ENCODE measurements around the gene WNT7A.

Gene WNT7A

GRCh38 chr3:13824521-13825310 is 55.2 kb downstream of the WNT7A start:
- no peaks in the 10 kb centered on the region for H3K9me3 Mint-ChIP-seq
- H3K4me3 Mint-ChIP-seq, result no peak overlapping the region
- DNase-seq (ENCODE audit: low spot score in 2 of 2) (no peak), ATAC-seq (replicated peaks; ENCODE audit: extremely low read depth, poor library complexity, severe bottlenecking) (no peak)
- H3K4me1 Mint-ChIP-seq, result no peaks in the 10 kb centered on the region
- H3K27me3 Mint-ChIP-seq, result peaks cover 28% of the 10 kb centered on the region
- H3K36me3 Mint-ChIP-seq (ENCODE audit: insufficient read depth), result no peaks in the 10 kb centered on the region
- H3K27ac Mint-ChIP-seq (ENCODE audit: low read depth), result no peak overlapping the region

DNA sequence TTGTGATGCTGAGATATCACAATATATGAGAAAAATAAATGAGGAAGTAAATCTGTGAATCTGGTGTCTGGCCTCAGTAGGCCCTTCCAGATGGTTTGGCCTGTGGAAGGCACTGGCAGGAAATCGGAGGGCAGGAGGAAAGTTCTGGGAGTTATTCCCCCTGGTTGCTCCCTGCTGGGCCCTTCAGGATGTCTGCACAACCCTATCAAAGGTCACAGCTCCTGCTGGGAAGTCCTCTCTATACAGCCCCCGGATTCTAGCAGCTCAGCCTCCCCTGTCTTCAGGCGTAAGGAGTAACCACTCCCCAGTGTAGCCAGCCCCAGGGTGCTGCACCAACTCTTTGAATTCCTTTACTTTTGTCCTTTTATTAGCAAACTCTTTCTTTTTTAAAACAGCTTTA is 56.2 kb downstream of the WNT7A start:
- no peak overlapping the region for H3K27ac Mint-ChIP-seq (ENCODE audit: low read depth)
- H3K27me3 Mint-ChIP-seq, result peaks cover 23% of the 10 kb centered on the region
- H3K4me1 Mint-ChIP-seq, result no peaks in the 10 kb centered on the region
- no peak for ATAC-seq (replicated peaks; ENCODE audit: extremely low read depth, poor library complexity, severe bottlenecking)
- H3K36me3 Mint-ChIP-seq (ENCODE audit: insufficient read depth), result peaks cover 1% of the 10 kb centered on the region
- DNase-seq (ENCODE audit: low spot score in 2 of 2), result no peak
- no peak overlapping the region for H3K4me3 Mint-ChIP-seq
- H3K9me3 Mint-ChIP-seq, result no peaks in the 10 kb centered on the region

GRCh38 chr3:13822871-13823585 is 56.8 kb downstream of the WNT7A start:
- Mint-ChIP-seq H3K27me3 (peaks cover 23% of the 10 kb centered on the region), H3K36me3 (ENCODE audit: insufficient read depth) (peaks cover 2% of the 10 kb centered on the region), H3K9me3 (no peaks in the 10 kb centered on the region), H3K4me1 (no peaks in the 10 kb centered on the region), H3K27ac (ENCODE audit: low read depth) (no peak overlapping the region), H3K4me3 (no peak overlapping the region)
- no peak for DNase-seq (ENCODE audit: low spot score in 2 of 2)
- ATAC-seq (replicated peaks; ENCODE audit: extremely low read depth, poor library complexity, severe bottlenecking), result no peak

DNA sequence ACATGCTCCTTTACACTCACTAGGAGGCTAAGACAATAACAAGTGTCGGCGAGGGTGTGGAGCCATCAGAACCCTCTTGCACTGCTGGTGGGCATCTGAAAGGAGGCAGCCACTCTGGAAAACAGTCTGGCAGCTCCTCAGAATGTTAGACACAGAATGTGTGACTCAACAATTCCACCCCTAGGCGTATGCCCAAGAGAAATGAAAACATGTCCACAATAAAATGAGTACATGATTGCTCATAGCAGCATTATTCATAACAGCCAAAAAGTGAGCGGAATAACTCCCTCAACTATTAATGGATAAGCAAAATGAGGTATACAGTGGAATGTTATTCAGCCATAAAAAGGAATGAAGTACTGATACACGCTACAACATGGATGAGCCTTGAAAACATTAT is 57.8 kb downstream of the WNT7A start:
- DNase-seq (ENCODE audit: low spot score in 2 of 2) (no peak), ATAC-seq (replicated peaks; ENCODE audit: extremely low read depth, poor library complexity, severe bottlenecking) (no peak)
- no peak overlapping the region for H3K27ac Mint-ChIP-seq (ENCODE audit: low read depth)
- H3K4me3 Mint-ChIP-seq, result no peak overlapping the region
- no peaks in the 10 kb centered on the region for H3K4me1 Mint-ChIP-seq
- H3K9me3 Mint-ChIP-seq, result no peaks in the 10 kb centered on the region
- H3K27me3 Mint-ChIP-seq, result peaks cover 23% of the 10 kb centered on the region
- peaks cover 2% of the 10 kb centered on the region for H3K36me3 Mint-ChIP-seq (ENCODE audit: insufficient read depth)

DNA sequence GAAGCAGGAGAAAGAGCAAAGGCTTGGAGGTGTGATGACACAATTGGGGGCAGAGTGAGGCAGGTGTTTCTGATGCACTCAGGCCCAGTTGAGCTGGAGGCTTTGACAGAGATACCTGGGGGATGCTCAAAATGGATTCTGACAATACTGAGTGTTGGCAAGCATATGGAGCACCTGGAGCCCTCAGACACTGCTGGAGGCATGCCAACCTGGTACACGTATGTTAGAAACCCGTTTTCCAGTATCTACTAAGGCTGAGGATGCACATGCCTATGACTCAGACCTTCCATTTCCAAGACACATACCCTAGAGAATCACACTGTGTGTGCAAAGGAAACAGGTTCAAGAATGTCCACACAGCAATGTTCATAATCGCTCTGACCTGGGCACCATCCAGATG is 58.7 kb downstream of the WNT7A start:
- H3K27ac Mint-ChIP-seq (ENCODE audit: low read depth), result no peak overlapping the region
- H3K36me3 Mint-ChIP-seq (ENCODE audit: insufficient read depth), result peaks cover 4% of the 10 kb centered on the region
- H3K4me1 Mint-ChIP-seq, result no peaks in the 10 kb centered on the region
- H3K4me3 Mint-ChIP-seq, result no peak overlapping the region
- H3K9me3 Mint-ChIP-seq, result peaks cover 6% of the 10 kb centered on the region
- no peak for ATAC-seq (replicated peaks; ENCODE audit: extremely low read depth, poor library complexity, severe bottlenecking)
- H3K27me3 Mint-ChIP-seq, result peaks cover 23% of the 10 kb centered on the region
- no peak for DNase-seq (ENCODE audit: low spot score in 2 of 2)

- DNase-seq (ENCODE audit: low spot score in 2 of 2), result no peak
- Mint-ChIP-seq H3K36me3 (ENCODE audit: insufficient read depth) (peaks cover 4% of the 10 kb centered on the region), H3K4me3 (no peak overlapping the region), H3K9me3 (peaks cover 6% of the 10 kb centered on the region), H3K4me1 (no peaks in the 10 kb centered on the region), H3K27me3 (peaks cover 12% of the 10 kb centered on the region), H3K27ac (ENCODE audit: low read depth) (no peak overlapping the region)
- ATAC-seq (replicated peaks; ENCODE audit: extremely low read depth, poor library complexity, severe bottlenecking), result no peak
These were observed 61.0 kb downstream of the WNT7A start for GRCh38 chr3:13818919-13819318.

- Mint-ChIP-seq H3K27me3 (peaks cover 9% of the 10 kb centered on the region), H3K27ac (ENCODE audit: low read depth) (no peak overlapping the region), H3K36me3 (ENCODE audit: insufficient read depth) (peaks cover 4% of the 10 kb centered on the region), H3K9me3 (peaks cover 6% of the 10 kb centered on the region), H3K4me1 (no peaks in the 10 kb centered on the region), H3K4me3 (no peak overlapping the region)
- DNase-seq (ENCODE audit: low spot score in 2 of 2) (no peak), ATAC-seq (replicated peaks; ENCODE audit: extremely low read depth, poor library complexity, severe bottlenecking) (no peak)
These were observed 64.7 kb downstream of the WNT7A start for GRCh38 chr3:13815088-13815683.

DNA sequence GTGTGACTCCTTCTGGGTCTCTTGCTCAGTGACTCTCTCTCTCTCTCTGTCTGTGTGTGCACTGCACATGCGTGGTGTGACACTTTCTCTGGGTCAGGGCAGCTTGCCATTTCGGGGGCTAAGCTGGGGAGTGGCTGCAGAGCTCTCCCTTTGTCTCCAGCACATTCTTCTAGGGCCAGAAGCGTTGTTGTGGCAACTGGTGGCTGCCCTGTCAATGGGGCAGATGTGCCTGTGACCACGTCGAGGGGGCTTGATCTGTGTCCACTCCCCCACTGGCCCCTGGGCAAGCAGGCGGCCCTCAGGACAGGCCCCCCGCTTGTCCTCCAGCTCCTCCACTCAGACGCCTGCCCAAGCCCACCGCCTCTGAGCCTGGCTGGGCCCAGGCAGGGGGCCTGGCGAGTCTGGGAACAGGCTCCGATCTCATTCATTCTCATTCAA is 67.8 kb downstream of the WNT7A start:
- no peak overlapping the region for H3K4me3 Mint-ChIP-seq
- H3K36me3 Mint-ChIP-seq (ENCODE audit: insufficient read depth), result peaks cover 2% of the 10 kb centered on the region
- H3K27ac Mint-ChIP-seq (ENCODE audit: low read depth), result no peak overlapping the region
- H3K4me1 Mint-ChIP-seq, result no peaks in the 10 kb centered on the region
- DNase-seq (ENCODE audit: low spot score in 2 of 2), result no peak
- no peak for ATAC-seq (replicated peaks; ENCODE audit: extremely low read depth, poor library complexity, severe bottlenecking)
- H3K9me3 Mint-ChIP-seq, result peaks cover 12% of the 10 kb centered on the region
- peaks cover 23% of the 10 kb centered on the region for H3K27me3 Mint-ChIP-seq

DNA sequence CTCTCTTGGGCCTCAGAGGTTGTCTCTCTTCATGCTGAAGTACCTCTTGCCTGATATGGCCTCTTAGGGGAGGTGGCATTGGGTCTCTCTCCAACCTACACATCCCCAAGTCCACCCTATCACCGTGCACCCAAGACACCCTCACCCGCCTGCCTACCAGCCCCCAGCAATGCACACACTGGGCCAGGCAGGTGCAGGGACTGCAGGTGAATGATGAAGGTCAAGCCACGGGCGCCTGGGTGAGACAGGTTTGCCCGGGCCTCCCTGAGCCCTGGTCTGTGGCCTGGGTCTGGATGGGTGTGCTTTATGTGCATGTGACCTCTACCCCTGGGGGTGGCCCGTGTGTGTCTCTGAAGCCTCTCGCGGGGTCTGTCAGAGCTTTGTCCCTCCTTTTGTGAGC is 68.3 kb downstream of the WNT7A start:
- Mint-ChIP-seq H3K4me3 (no peak overlapping the region), H3K36me3 (ENCODE audit: insufficient read depth) (peaks cover under 1% of the 10 kb centered on the region), H3K27ac (ENCODE audit: low read depth) (no peak overlapping the region), H3K4me1 (no peaks in the 10 kb centered on the region), H3K9me3 (peaks cover 10% of the 10 kb centered on the region), H3K27me3 (peaks cover 27% of the 10 kb centered on the region)
- no peak for ATAC-seq (replicated peaks; ENCODE audit: extremely low read depth, poor library complexity, severe bottlenecking)
- no peak for DNase-seq (ENCODE audit: low spot score in 2 of 2)

DNA sequence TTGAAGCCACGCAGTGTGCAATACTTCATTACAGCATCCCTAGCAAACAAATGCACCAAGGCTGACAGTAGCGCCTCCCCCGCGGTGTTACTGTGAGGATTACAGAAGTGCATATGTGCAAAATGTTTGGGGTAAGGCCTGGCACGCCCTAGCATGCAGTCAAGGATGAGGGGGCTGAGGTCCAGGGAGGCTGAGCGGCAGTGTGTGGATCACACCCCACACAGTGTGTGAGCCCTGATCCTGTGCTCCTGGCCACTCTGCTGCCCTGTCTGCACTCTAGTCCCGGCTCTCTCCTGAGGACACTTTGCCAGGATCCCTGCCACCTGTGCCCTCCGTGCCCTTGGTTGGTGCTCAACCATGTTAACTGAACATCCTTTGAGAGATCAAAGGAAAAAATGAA is 71.3 kb downstream of the WNT7A start:
- Mint-ChIP-seq H3K27ac (ENCODE audit: low read depth) (no peak overlapping the region), H3K27me3 (peaks cover 33% of the 10 kb centered on the region)
- no peak for ATAC-seq (replicated peaks; ENCODE audit: extremely low read depth, poor library complexity, severe bottlenecking)

DNA sequence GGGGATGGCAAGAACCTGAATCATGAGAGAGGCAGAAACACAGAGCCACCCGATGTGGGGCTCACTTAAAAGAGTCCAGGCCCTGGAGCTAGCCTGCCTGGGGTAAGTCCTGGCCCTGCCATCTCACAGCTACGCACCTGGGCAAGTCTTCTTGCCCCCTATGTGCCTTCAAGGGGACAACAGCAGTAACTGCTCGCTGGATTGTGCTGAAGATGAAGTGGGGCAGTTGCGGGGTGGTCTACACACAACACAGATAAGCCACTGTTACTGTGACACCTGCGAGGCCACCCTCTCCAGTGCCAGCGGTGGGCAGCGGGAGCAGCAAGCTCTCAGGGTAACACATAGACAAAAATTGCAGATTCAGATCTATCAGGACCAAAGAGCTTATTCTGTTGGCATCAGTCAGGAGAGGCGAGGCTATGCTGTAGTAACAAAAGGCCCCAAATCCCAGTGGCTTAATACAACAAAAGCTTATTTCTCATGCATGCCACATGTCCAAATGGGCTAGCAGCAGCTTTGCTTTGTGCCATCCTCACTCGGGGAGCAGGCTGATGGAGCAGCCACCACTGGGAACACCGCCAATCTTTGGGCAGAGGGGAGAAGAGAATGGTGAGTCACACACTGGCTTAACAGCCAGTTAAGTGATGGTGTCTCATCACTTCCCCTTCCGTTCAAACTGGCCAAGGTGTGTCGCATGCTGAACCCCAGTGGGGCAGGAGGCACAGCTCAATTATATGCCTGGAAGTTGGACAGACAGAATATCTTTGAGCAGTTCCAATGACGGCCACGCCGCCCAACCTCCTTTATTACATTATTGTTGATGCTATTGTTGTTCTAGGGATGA is 78.3 kb downstream of the WNT7A start:
- DNase-seq (ENCODE audit: low spot score in 2 of 2), result no peak
- no peaks in the 10 kb centered on the region for H3K9me3 Mint-ChIP-seq

More for the DNA sequence above, 71.3 kb downstream of the WNT7A start:
- no peak for DNase-seq (ENCODE audit: low spot score in 2 of 2)
- Mint-ChIP-seq H3K4me1 (no peaks in the 10 kb centered on the region), H3K9me3 (peaks cover 6% of the 10 kb centered on the region), H3K36me3 (ENCODE audit: insufficient read depth) (no peaks in the 10 kb centered on the region), H3K4me3 (no peak overlapping the region)

GRCh38 chr3:13800064-13800463 is 79.8 kb downstream of the WNT7A start:
- no peak overlapping the region for H3K4me3 Mint-ChIP-seq
- no peak overlapping the region for H3K27ac Mint-ChIP-seq (ENCODE audit: low read depth)
- no peak for ATAC-seq (replicated peaks; ENCODE audit: extremely low read depth, poor library complexity, severe bottlenecking)
- DNase-seq (ENCODE audit: low spot score in 2 of 2), result no peak
- H3K36me3 Mint-ChIP-seq (ENCODE audit: insufficient read depth), result no peaks in the 10 kb centered on the region
- no peaks in the 10 kb centered on the region for H3K9me3 Mint-ChIP-seq
- no peaks in the 10 kb centered on the region for H3K4me1 Mint-ChIP-seq
- H3K27me3 Mint-ChIP-seq, result peaks cover 26% of the 10 kb centered on the region

More for the DNA sequence above, 78.3 kb downstream of the WNT7A start:
- Mint-ChIP-seq H3K27me3 (peaks cover 25% of the 10 kb centered on the region), H3K36me3 (ENCODE audit: insufficient read depth) (no peaks in the 10 kb centered on the region), H3K4me1 (no peaks in the 10 kb centered on the region), H3K27ac (ENCODE audit: low read depth) (no peak overlapping the region), H3K4me3 (no peak overlapping the region)
- no peak for ATAC-seq (replicated peaks; ENCODE audit: extremely low read depth, poor library complexity, severe bottlenecking)
